Measurements from ENCODE around the gene EFNA2. TPM values are rescaled to one million over a fixed set of nuclear protein-coding genes. Genes with fewer than 3 reads are reported as not detected.

Gene EFNA2
- total RNA-seq, 4 donors from 2014 or later: 30.5 to 112 (median 40.6) TPM

DNA sequence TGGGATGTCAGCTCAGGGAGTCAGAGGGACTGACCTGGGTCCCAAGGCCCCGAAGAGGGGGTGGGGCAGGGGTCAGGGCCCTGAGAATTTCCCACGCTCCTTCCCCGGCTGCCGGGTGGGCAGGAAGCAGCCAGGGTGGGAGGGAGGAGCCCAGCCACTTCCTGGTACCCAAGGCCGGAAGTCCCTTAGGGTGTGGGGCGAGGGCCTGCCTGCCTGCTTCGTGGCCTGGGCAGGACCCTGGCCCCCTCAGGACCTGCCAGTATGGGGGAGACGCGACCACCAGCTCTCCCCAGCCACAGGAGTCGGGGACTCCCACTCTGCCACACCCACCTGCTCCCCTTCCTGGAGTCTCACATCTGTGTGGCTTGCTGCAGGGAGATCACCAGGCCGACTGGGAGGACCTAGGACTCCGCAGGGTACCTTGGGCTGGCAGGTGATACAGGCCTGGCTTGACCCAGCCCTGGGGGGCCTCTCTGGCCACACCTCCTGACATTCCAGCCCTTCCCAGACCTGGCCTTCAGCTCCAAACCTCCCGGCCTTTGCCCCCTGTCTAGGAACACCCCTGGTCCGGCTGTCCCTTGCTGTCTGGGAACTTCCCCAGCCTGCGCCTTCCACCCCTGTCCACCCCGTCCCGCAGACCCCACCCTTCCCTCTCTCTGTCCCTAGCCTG, 26.3 kb upstream of the EFNA2 start:
- intact Hi-C loops (cut with DNase I; ENCODE audit: low total_unique reads): no loop called here
- WGBS, 2 donors (ENCODE audit: low coverage in 1 of 2): 0 to 4% methylated on average over 4 to 17 of the region's 17 CpGs

DNA sequence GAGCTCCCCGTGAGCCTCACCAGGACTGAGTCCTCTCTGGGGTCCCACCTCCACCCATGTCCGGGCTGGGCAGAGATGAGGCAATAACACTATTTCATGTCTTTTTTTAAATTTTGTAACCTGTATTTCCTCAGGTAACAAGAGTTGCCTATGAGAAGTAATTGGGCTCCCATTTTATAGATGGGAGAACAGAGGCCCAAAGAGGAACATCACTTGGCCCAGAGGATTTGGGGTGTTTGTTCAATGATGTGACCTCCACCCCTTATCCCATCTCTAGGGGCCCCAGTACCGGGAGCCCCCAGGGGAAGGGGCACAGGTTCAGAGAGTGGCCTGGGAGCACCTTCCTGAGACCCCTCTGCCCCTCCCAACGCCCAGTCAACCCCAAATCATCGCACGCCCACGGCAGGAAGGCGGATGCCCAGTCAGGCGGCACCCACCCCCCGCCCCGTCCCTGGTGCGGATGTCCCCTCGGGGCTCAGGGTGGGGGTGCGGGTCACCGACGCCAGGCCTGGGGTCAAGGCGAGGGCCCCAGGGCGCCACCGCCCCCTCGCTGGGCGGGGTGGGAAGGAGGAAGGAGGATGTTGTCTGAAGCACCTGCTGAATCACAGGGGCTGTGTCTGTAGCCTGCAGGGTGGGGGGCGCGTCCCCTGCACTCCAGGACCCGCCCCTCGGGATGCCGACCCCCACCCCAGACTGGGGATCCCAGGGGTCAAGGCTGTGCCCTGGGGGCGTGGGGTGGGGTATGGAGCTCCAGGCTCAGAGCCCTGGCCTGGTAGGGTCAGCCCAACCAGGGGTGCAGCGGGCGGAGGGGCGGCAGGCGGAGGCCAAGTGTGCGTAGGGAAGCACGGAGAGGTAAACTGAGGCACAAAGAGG, 25.6 kb upstream of the EFNA2 start:
- H3K4me3 ChIP-seq: peak overlapping the region in 3 of 4 donors; percentile 10 to 61 (median 55)
- peaks cover 58 to 79% (median 73%) of the 10 kb centered on the region in 4 donors for H3K4me1 ChIP-seq
- H3K36me3 ChIP-seq: peaks cover 0 to 24% (median 10%) of the 10 kb centered on the region in 4 donors
- H3K27ac ChIP-seq: peak overlapping the region; percentile 98 to 100 (median 98)
- peak; percentile 63 for DNase-seq
- 7 to 11% methylated on average over 3 to 30 of the region's 33 CpGs for WGBS, 2 donors (ENCODE audit: low coverage in 1 of 2)
- intact Hi-C loops (cut with DNase I; ENCODE audit: low total_unique reads): no loop called here
- TF ChIP-seq EP300 (IDR thresholded peaks at IDR 0.05; ENCODE audit: low read depth) (no peak), POLR2A (IDR thresholded peaks at IDR 0.05) (no peak), POLR2AphosphoS5 (IDR thresholded peaks at IDR 0.05) (peak in 2 of 3 donors; percentile 32)
- TF ChIP-seq, protein P1, sequence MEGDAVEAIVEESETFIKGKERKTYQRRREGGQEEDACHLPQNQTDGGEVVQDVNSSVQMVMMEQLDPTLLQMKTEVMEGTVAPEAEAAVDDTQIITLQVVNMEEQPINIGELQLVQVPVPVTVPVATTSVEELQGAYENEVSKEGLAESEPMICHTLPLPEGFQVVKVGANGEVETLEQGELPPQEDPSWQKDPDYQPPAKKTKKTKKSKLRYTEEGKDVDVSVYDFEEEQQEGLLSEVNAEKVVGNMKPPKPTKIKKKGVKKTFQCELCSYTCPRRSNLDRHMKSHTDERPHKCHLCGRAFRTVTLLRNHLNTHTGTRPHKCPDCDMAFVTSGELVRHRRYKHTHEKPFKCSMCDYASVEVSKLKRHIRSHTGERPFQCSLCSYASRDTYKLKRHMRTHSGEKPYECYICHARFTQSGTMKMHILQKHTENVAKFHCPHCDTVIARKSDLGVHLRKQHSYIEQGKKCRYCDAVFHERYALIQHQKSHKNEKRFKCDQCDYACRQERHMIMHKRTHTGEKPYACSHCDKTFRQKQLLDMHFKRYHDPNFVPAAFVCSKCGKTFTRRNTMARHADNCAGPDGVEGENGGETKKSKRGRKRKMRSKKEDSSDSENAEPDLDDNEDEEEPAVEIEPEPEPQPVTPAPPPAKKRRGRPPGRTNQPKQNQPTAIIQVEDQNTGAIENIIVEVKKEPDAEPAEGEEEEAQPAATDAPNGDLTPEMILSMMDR (IDR thresholded peaks at IDR 0.05): no peak
- H3K27me3 ChIP-seq: no peaks in the 10 kb centered on the region
- in situ Hi-C loops (cut with MboI; ENCODE audit: low pct_ligation_motif_present in 1 of 4, low pct_unique_long_range_greater_than_20kb in 1 of 4, low sequenced_read_pairs in 3 of 4): no loop called here
- H3K9me3 ChIP-seq: no peaks in the 10 kb centered on the region

More for the DNA sequence above, 26.3 kb upstream of the EFNA2 start:
- TF ChIP-seq, protein P1 (IDR thresholded peaks at IDR 0.05): no peak
- TF ChIP-seq POLR2A (IDR thresholded peaks at IDR 0.05) (peak; percentile 88), EP300 (IDR thresholded peaks at IDR 0.05; ENCODE audit: low read depth) (peak; percentile 1), POLR2AphosphoS5 (IDR thresholded peaks at IDR 0.05) (peak; percentile 79 to 92 (median 90))
- Histone ChIP-seq H3K4me1 (peaks cover 59 to 85% (median 78%) of the 10 kb centered on the region in 4 donors), H3K36me3 (peaks cover 0 to 32% (median 16%) of the 10 kb centered on the region in 4 donors), H3K27ac (peak overlapping the region; percentile 98 to 100 (median 98)), H3K9me3 (no peaks in the 10 kb centered on the region), H3K27me3 (no peaks in the 10 kb centered on the region), H3K4me3 (peak overlapping the region in 2 of 4 donors; percentile 13 to 33)
- peak; percentile 88 for DNase-seq
- in situ Hi-C loops (cut with MboI; ENCODE audit: low pct_ligation_motif_present in 1 of 4, low pct_unique_long_range_greater_than_20kb in 1 of 4, low sequenced_read_pairs in 3 of 4): no loop called here

DNA sequence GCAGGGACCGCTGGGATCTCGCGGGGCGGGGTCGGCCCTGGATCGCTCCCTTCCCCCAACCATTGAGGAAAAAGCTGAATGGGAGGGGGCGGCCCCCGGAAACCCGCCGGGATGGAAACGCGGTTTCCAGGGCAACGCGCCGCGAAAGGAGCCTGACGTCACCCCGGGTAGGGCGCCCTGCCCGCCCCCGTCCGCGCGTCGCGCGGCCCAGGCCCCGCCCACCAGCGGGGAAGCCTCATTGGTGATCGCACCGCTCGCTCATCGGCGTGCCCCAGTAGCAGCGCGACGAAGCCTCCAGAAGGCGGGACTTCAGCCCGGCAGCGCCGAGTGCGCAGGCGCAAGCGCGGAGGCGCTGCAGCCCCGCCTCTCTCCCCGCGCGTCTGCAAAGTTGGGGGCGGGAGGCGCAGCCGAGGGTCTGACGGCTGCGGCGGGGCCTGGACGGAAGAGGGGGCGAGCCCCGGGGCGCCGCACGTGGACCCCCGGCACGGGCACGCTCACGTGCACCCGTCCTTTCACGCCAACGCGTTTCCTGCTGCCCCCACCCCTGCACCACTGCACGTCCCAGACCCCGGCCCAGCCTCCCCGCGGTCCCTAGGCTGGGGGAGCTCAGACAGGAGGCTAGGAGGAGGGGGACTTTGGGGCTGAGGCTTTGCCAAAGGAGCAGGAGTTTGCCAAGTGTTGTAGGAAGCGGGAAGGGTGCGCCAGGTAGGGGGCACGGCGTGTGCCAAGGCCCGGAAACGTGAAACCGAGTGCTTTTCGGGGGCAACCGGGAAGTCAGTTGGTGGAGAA, 24.7 kb upstream of the EFNA2 start:
- H3K4me3 ChIP-seq: peak overlapping the region; percentile 55 to 72 (median 61)
- TF ChIP-seq POLR2A (IDR thresholded peaks at IDR 0.05): peak; percentile 79
- TF ChIP-seq EP300 (IDR thresholded peaks at IDR 0.05; ENCODE audit: low read depth): no peak
- TF ChIP-seq POLR2AphosphoS5 (IDR thresholded peaks at IDR 0.05): peak; percentile 86 to 92 (median 88)
- in situ Hi-C loops (cut with MboI; ENCODE audit: low pct_ligation_motif_present in 1 of 4, low pct_unique_long_range_greater_than_20kb in 1 of 4, low sequenced_read_pairs in 3 of 4) (no loop called here), intact Hi-C loops (cut with DNase I; ENCODE audit: low total_unique reads) (no loop called here)
- DNase-seq: peak; percentile 98
- H3K9me3 ChIP-seq: no peaks in the 10 kb centered on the region
- H3K36me3 ChIP-seq: peaks cover 0 to 16% (median 5%) of the 10 kb centered on the region in 4 donors
- WGBS, 2 donors (ENCODE audit: low coverage in 1 of 2): 0 to 2% methylated on average over 14 to 37 of the region's 83 CpGs
- H3K4me1 ChIP-seq: peaks cover 57 to 79% (median 73%) of the 10 kb centered on the region in 4 donors
- no peaks in the 10 kb centered on the region for H3K27me3 ChIP-seq
- H3K27ac ChIP-seq: peak overlapping the region; percentile 98 to 100 (median 98)

DNA sequence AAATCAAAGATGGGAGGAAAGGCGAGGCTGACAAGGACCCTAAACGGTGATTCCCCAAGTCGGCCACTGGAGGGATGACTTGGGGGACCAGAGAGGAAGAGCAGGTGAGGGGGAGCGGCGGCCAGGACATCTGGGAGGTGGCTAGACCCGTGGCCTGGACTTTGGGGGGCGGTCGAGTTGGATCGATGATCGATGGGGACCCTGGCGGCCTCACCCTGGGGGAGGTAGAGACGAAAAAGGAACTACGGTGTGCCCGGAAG, 24.2 kb upstream of the EFNA2 start:
- Histone ChIP-seq H3K4me1 (peaks cover 59 to 82% (median 77%) of the 10 kb centered on the region in 4 donors), H3K27ac (peak overlapping the region; percentile 98 to 100 (median 98)), H3K9me3 (no peaks in the 10 kb centered on the region), H3K27me3 (no peaks in the 10 kb centered on the region), H3K36me3 (peaks cover 0 to 12% (median 4%) of the 10 kb centered on the region in 4 donors), H3K4me3 (peak overlapping the region; percentile 55 to 72 (median 61))
- in situ Hi-C loops (cut with MboI; ENCODE audit: low pct_ligation_motif_present in 1 of 4, low pct_unique_long_range_greater_than_20kb in 1 of 4, low sequenced_read_pairs in 3 of 4) (no loop called here), intact Hi-C loops (cut with DNase I; ENCODE audit: low total_unique reads) (no loop called here)
- 7 to 17% methylated on average over 3 to 14 of the region's 14 CpGs for WGBS, 2 donors (ENCODE audit: low coverage in 1 of 2)
- TF ChIP-seq, protein P1 (IDR thresholded peaks at IDR 0.05): peak in 3 of 5 experiments; percentile 26 to 65 (median 54)
- no peak for TF ChIP-seq EP300 (IDR thresholded peaks at IDR 0.05; ENCODE audit: low read depth)
- DNase-seq: no peak
